Measurements from ENCODE around the gene ZNF638.

ZNF638 gene

DNA sequence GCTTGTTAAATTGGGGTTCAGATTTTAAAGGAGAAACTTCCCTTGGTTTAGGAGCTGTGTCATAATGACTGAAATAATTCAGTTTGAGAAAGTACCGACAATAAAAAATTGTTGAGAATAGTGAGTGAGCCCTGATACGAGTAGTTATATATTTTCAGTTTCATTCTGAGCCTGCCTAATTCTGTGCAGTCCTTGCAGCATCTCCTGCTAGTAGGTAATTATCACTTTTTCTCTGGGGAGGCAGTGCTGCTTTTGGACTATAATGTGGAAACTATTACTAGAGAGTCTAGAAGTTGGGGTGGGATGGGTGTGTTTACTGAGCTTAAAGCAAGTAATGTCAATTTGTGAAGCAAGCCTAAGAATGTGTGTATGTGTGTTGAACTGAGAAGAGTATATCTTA, 21.7 kb downstream of the ZNF638 start:
- ChIA-PET CTCF (interaction anchor here (0.6 to 1.2 kb wide), 2 partner anchors 22 to 135 kb away, joined by 3 read pairs; partner anchors contain the start of gene ZNF638), POLR2A (no interaction called here)
- H3K4me1 ChIP-seq (ENCODE audit: control insufficient read depth, insufficient read depth, low read length) = no peaks in the 10 kb centered on the region
- H3K9me3 ChIP-seq (ENCODE audit: control insufficient read depth, insufficient read depth, low read depth, low read length) = no peaks in the 10 kb centered on the region
- H3K27ac ChIP-seq (ENCODE audit: extremely low read depth, low read depth, low read length) = no peak overlapping the region
- no peak overlapping the region for H3K4me3 ChIP-seq (ENCODE audit: low read depth, low read length)
- no peak for TF ChIP-seq OVOL3 (tag by site-specific recombination; IDR thresholded peaks at IDR 0.05)
- no peak for TF ChIP-seq ZNF324 (tag by site-specific recombination; IDR thresholded peaks at IDR 0.05)
- no peak for TF ChIP-seq RBAK (tag by site-specific recombination; IDR thresholded peaks at IDR 0.05)
- TF ChIP-seq SP2 (tag by site-specific recombination; IDR thresholded peaks at IDR 0.05) = no peak
- no peak for TF ChIP-seq ZNF280C (tag by site-specific recombination; IDR thresholded peaks at IDR 0.05)
- TF ChIP-seq, protein P1, sequence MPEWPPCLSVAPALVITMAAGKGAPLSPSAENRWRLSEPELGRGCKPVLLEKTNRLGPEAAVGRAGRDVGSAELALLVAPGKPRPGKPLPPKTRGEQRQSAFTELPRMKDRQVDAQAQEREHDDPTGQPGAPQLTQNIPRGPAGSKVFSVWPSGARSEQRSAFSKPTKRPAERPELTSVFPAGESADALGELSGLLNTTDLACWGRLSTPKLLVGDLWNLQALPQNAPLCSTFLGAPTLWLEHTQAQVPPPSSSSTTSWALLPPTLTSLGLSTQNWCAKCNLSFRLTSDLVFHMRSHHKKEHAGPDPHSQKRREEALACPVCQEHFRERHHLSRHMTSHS (tag by site-specific recombination; IDR thresholded peaks at IDR 0.05) = no peak
- TF ChIP-seq ZNF23 (tag by site-specific recombination; IDR thresholded peaks at IDR 0.05; ENCODE audit: borderline replicate concordance) = no peak
- TF ChIP-seq BCL11A (tag by site-specific recombination; IDR thresholded peaks at IDR 0.05; ENCODE audit: low read depth) = no peak
- TF ChIP-seq ZSCAN30 (tag by site-specific recombination; IDR thresholded peaks at IDR 0.05) = no peak
- TF ChIP-seq ZNF335 (tag by site-specific recombination; conservative IDR thresholded peaks at IDR 0.05) = no peak
- no peak for TF ChIP-seq ZNF146 (tag by site-specific recombination; IDR thresholded peaks at IDR 0.05)
- no peak for TF ChIP-seq ZXDB (tag by site-specific recombination; IDR thresholded peaks at IDR 0.05)
- TF ChIP-seq ZNF24 (tag by site-specific recombination; IDR thresholded peaks at IDR 0.05) = no peak
- TF ChIP-seq ZNF571 (tag by site-specific recombination; IDR thresholded peaks at IDR 0.05) = no peak
- no peak for TF ChIP-seq FEZF1 (tag by site-specific recombination; IDR thresholded peaks at IDR 0.05)
- TF ChIP-seq ZNF350 (tag by site-specific recombination; IDR thresholded peaks at IDR 0.05) = no peak
- H3K36me3 ChIP-seq (ENCODE audit: control insufficient read depth in 2 of 2, insufficient read depth in 1 of 2, low read length in 2 of 2) = peaks cover 33 to 57% of the 10 kb centered on the region in 2 experiments

GRCh38 chr2:71358931-71359671, 27.5 kb downstream of the ZNF638 start:
- Histone ChIP-seq H3K4me1 (ENCODE audit: control insufficient read depth, insufficient read depth, low read length) (no peaks in the 10 kb centered on the region), H3K27ac (ENCODE audit: extremely low read depth, low read depth, low read length) (no peak overlapping the region), H3K9me3 (ENCODE audit: control insufficient read depth, insufficient read depth, low read depth, low read length) (no peaks in the 10 kb centered on the region), H3K4me3 (ENCODE audit: low read depth, low read length) (no peak overlapping the region), H3K36me3 (ENCODE audit: control insufficient read depth in 2 of 2, insufficient read depth in 1 of 2, low read length in 2 of 2) (peaks cover 59 to 66% of the 10 kb centered on the region in 2 experiments)
- TF ChIP-seq ZIC2 (tag by site-specific recombination; IDR thresholded peaks at IDR 0.05) (no peak), MYNN (tag by site-specific recombination; IDR thresholded peaks at IDR 0.05; ENCODE audit: borderline replicate concordance) (no peak), ZNF175 (tag by site-specific recombination; IDR thresholded peaks at IDR 0.05) (no peak), HIC1 (tag by site-specific recombination; IDR thresholded peaks at IDR 0.05) (no peak), ZNF23 (tag by site-specific recombination; IDR thresholded peaks at IDR 0.05; ENCODE audit: borderline replicate concordance) (no peak), ZNF792 (tag by site-specific recombination; IDR thresholded peaks at IDR 0.05) (no peak), ZNF280C (tag by site-specific recombination; IDR thresholded peaks at IDR 0.05) (no peak)
- TF ChIP-seq, protein P1 (tag by site-specific recombination; IDR thresholded peaks at IDR 0.05) = no peak
- CTCF ChIA-PET = no interaction called here
- POLR2A ChIA-PET = no interaction called here
